SK-N-SH treated with all-trans-retinoic acid at 6 μM for 48 hours (cell line): ENCODE measurements around the gene TRDMT1.

Experiments used
- ATAC-seq: fragments of 200-7000 bp; cut with Tn5 transposase; 3 replicates; pipeline ENCODE4 v1.9.1; 2020; ENCODE audit warnings: mild to moderate bottlenecking, moderate library complexity
- ARNTL ChIP-seq: fragments of 450-650 bp; formaldehyde crosslinking; IDR thresholded peaks from 2 replicates; pipeline ENCODE4 v1.5.0; 2020; ENCODE audit warnings: low read depth, mild to moderate bottlenecking, moderate library complexity, borderline replicate concordance
- BACH2 ChIP-seq: fragments of 250-450 bp; sonication (Bioruptor Pico); IDR thresholded peaks from 2 replicates; pipeline ENCODE4 v1.9.0; 2021; ENCODE audit warnings: mild to moderate bottlenecking, borderline replicate concordance
- CSDC2 ChIP-seq: fragments of 250-450 bp; sonication (Bioruptor Pico); IDR thresholded peaks from 2 replicates; pipeline ENCODE4 v1.5.0; 2020; ENCODE audit warnings: mild to moderate bottlenecking, moderate library complexity
- ESRRG ChIP-seq: fragments of 250-450 bp; sonication (Bioruptor Pico); IDR thresholded peaks from 2 replicates; pipeline ENCODE4 v1.6.1; 2021; ENCODE audit warnings: mild to moderate bottlenecking
- GLIS3 ChIP-seq: fragments of 250-450 bp; sonication (Bioruptor Pico); IDR thresholded peaks from 2 replicates; pipeline ENCODE4 v1.5.0; 2020; ENCODE audit warnings: mild to moderate bottlenecking, moderate library complexity
- ISL1 ChIP-seq: fragments of 250-450 bp; sonication (Bioruptor Pico); IDR thresholded peaks from 2 replicates; pipeline ENCODE4 v2.1.2; 2022; ENCODE audit warnings: mild to moderate bottlenecking, moderate library complexity
- OSR1 ChIP-seq: fragments of 250-450 bp; sonication (Bioruptor Pico); IDR thresholded peaks from 2 replicates; pipeline ENCODE4 v1.8.0; 2022; ENCODE audit warnings: moderate library complexity, mild to moderate bottlenecking, inconsistent platforms
- PPARA ChIP-seq: fragments of 250-450 bp; sonication (Bioruptor Pico); IDR thresholded peaks from 2 replicates; pipeline ENCODE4 v1.5.0; 2020; ENCODE audit warnings: mild to moderate bottlenecking, borderline replicate concordance
- RARB ChIP-seq: fragments of 250-450 bp; sonication (Bioruptor Pico); IDR thresholded peaks from 2 replicates; pipeline ENCODE4 v1.8.0; 2021; ENCODE audit warnings: mild to moderate bottlenecking, moderate library complexity
- SNAI2 ChIP-seq: fragments of 250-450 bp; sonication (Bioruptor Pico); IDR thresholded peaks from 2 replicates; pipeline ENCODE4 v1.5.0; 2020; ENCODE audit warnings: mild to moderate bottlenecking, moderate library complexity
- TCF4 ChIP-seq: fragments of 250-450 bp; sonication (Bioruptor Pico); IDR thresholded peaks from 2 replicates; pipeline ENCODE4 v1.8.0; 2021; ENCODE audit warnings: mild to moderate bottlenecking, moderate library complexity, borderline replicate concordance
- TOX ChIP-seq: fragments of 250-450 bp; sonication (Bioruptor Pico); IDR thresholded peaks from 2 replicates; pipeline ENCODE4 v1.8.0; 2021; ENCODE audit warnings: mild to moderate bottlenecking, moderate library complexity, borderline replicate concordance
- ZC3H10 ChIP-seq: fragments of 250-450 bp; sonication (Bioruptor Pico); IDR thresholded peaks from 2 replicates; pipeline ENCODE4 v1.5.1; 2021; ENCODE audit warnings: mild to moderate bottlenecking, moderate library complexity
- ZFP3 ChIP-seq: fragments of 250-450 bp; sonication (Bioruptor Pico); IDR thresholded peaks from 2 replicates; pipeline ENCODE4 v1.5.0; 2020; ENCODE audit warnings: mild to moderate bottlenecking, moderate library complexity
- ZFP30 ChIP-seq: fragments of 450-650 bp; formaldehyde crosslinking; IDR thresholded peaks from 2 replicates; pipeline ENCODE4 v1.5.0; 2022; ENCODE audit warnings: mild to moderate bottlenecking, moderate library complexity
- ZNF565 ChIP-seq: fragments of 450-650 bp; formaldehyde crosslinking; conservative IDR thresholded peaks from 2 replicates; pipeline ENCODE4 v1.5.0; 2020; ENCODE audit warnings: low read depth, mild to moderate bottlenecking, moderate library complexity
- ZNF70 ChIP-seq: fragments of 450-650 bp; formaldehyde crosslinking; IDR thresholded peaks from 2 replicates; pipeline ENCODE4 v1.5.0; 2020; ENCODE audit warnings: mild to moderate bottlenecking, moderate library complexity
- ZNF8 ChIP-seq: fragments of 450-650 bp; formaldehyde crosslinking; IDR thresholded peaks from 2 replicates; pipeline ENCODE4 v1.5.0; 2020; ENCODE audit warnings: mild to moderate bottlenecking, moderate library complexity
- TF ChIP-seq, protein P1 (sequence below): fragments of 250-450 bp; sonication (Bioruptor Pico); IDR thresholded peaks from 2 replicates; pipeline ENCODE4 v1.5.0; 2020; ENCODE audit warnings: mild to moderate bottlenecking, moderate library complexity
- TF ChIP-seq, protein P2 (sequence below): fragments of 250-450 bp; sonication (Bioruptor Pico); IDR thresholded peaks from 2 replicates; pipeline ENCODE4 v1.8.0; 2020; ENCODE audit warnings: mild to moderate bottlenecking, moderate library complexity, borderline replicate concordance
- TF ChIP-seq, protein P3 (sequence below): fragments of 250-450 bp; sonication (Bioruptor Pico); IDR thresholded peaks from 2 replicates; pipeline ENCODE4 v1.5.1; 2020; ENCODE audit warnings: low read depth, mild to moderate bottlenecking, moderate library complexity
- TF ChIP-seq, protein P4 (sequence below): fragments of 250-450 bp; sonication (Bioruptor Pico); IDR thresholded peaks from 2 replicates; pipeline ENCODE4 v1.8.0; 2021; ENCODE audit warnings: low read depth, mild to moderate bottlenecking, moderate library complexity, borderline replicate concordance
- TF ChIP-seq, protein P5 (sequence below): fragments of 250-450 bp; sonication (Bioruptor Pico); IDR thresholded peaks from 2 replicates; pipeline ENCODE4 v1.5.1; 2021; ENCODE audit warnings: mild to moderate bottlenecking, moderate library complexity

The TRDMT1 gene

DNA sequence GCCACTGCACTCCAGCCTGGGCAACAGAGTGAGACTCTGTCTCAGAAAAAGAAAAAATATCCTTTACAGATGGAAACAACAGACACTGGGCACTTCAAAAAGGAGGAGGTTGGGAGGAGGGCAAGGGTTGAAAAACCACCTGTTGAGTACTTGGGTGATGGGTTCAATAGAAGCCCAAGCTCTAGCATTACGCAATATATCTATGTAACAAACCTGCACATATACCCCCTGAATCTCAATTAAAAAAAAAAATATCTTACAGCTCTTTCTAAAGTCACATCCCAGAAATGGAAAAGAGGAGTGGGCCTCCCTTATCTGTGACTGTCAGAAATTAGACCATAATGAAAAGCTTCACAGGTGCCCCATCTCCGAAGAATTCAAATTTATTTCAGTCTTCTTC, 38.6 kb upstream of the TRDMT1 start:
- TF ChIP-seq OSR1 (CRISPR knock-in tag) (no peak), ZNF565 (CRISPR knock-in tag) (no peak), ZC3H10 (no peak), ARNTL (CRISPR knock-in tag) (no peak)
- ATAC-seq: peak; percentile 12

DNA sequence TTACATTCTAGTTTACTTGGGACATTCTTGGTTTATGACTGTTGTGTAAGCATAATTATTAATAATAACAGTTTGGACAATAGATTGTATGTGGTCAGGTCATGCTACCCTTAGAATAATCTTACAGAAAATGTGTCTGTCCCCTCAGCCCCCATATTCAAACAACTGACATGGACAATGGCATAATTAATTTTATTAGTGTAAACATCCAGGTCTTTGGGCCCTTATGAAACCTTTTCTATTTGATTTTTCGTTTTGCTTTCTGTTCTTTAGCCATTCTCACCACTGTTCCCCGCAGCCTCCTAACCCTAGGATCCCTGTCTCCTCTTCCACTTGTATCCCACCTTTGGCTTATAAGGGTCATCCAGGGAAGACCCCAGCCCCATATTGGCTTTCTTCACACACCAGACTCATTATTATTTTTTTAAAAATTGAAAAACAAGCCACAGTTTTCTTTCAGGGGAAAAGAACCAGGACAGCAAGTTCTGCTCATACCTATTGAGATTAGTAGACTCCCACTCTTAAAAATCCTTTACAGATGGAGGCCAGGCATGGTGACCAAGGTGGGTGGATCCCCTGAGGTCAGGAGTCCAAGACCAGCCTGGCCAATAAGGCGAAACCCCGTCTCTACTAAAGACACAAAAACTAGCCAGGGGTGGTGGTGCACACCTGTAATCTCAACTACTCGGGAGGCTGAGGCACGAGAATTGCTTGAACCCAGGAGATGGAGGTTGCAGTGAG, 38.0 kb upstream of the TRDMT1 start:
- TF ChIP-seq RARB (CRISPR knock-in tag): no peak
- no peak for TF ChIP-seq OSR1 (CRISPR knock-in tag)
- TF ChIP-seq ZNF8 (CRISPR knock-in tag): no peak

DNA sequence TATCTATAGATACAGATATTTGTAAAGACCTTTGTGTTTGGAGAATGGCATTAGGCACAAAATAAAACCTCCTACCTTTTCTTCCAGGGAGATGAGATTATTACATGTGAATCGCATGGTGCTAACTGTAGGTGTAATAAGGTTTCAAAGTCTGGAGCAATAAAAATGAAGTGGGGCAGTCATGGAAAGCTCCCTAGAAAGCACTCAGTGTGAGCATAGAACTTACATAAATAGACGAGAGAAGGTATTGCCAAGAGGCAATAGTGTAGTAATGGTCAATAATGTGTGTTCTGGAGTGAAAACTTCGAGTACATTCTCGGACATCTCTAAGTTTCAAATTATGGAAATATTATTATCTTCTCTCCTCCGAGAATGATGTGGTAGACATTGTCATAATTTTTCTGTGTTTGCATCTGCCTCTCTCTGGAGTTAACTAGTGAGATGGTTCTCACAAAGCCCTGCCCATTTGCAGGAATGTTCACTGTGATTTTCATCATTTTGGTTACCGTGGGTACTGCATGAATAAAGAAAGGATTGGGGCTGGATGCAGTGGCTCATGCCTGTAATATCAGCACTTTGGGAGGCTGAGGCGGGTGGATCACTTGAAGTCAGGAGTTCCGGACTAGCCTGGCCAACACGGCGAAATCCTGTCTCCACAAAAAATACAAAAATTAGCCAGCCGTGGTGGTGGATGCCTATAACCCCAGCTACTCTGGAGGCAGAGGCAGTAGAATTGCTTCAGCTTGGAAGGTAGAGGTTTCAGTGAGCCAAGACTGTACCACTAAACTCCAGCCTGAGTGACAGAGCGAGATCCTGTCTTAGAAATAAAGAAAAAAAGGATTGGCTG, 37.2 kb upstream of the TRDMT1 start:
- peak; percentile 48 for ATAC-seq
- peak; percentile 64; the same call in 1 of the 2 replicates for TF ChIP-seq RARB (CRISPR knock-in tag)
- TF ChIP-seq, protein P1, sequence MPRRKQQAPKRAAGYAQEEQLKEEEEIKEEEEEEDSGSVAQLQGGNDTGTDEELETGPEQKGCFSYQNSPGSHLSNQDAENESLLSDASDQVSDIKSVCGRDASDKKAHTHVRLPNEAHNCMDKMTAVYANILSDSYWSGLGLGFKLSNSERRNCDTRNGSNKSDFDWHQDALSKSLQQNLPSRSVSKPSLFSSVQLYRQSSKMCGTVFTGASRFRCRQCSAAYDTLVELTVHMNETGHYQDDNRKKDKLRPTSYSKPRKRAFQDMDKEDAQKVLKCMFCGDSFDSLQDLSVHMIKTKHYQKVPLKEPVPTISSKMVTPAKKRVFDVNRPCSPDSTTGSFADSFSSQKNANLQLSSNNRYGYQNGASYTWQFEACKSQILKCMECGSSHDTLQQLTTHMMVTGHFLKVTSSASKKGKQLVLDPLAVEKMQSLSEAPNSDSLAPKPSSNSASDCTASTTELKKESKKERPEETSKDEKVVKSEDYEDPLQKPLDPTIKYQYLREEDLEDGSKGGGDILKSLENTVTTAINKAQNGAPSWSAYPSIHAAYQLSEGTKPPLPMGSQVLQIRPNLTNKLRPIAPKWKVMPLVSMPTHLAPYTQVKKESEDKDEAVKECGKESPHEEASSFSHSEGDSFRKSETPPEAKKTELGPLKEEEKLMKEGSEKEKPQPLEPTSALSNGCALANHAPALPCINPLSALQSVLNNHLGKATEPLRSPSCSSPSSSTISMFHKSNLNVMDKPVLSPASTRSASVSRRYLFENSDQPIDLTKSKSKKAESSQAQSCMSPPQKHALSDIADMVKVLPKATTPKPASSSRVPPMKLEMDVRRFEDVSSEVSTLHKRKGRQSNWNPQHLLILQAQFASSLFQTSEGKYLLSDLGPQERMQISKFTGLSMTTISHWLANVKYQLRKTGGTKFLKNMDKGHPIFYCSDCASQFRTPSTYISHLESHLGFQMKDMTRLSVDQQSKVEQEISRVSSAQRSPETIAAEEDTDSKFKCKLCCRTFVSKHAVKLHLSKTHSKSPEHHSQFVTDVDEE (CRISPR knock-in tag): no peak
- TF ChIP-seq ARNTL (CRISPR knock-in tag): 0 out of 2 replicates have a peak, but pooled peaks have one; percentile 10
- TF ChIP-seq ZFP30 (CRISPR knock-in tag): no peak
- TF ChIP-seq ISL1: no peak
- peak; percentile 35 for TF ChIP-seq GLIS3
- TF ChIP-seq, protein P2, sequence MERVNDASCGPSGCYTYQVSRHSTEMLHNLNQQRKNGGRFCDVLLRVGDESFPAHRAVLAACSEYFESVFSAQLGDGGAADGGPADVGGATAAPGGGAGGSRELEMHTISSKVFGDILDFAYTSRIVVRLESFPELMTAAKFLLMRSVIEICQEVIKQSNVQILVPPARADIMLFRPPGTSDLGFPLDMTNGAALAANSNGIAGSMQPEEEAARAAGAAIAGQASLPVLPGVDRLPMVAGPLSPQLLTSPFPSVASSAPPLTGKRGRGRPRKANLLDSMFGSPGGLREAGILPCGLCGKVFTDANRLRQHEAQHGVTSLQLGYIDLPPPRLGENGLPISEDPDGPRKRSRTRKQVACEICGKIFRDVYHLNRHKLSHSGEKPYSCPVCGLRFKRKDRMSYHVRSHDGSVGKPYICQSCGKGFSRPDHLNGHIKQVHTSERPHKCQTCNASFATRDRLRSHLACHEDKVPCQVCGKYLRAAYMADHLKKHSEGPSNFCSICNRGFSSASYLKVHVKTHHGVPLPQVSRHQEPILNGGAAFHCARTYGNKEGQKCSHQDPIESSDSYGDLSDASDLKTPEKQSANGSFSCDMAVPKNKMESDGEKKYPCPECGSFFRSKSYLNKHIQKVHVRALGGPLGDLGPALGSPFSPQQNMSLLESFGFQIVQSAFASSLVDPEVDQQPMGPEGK: peak; percentile 81
- no peak for TF ChIP-seq SNAI2 (CRISPR knock-in tag)
- TF ChIP-seq ZFP3: no peak
- TF ChIP-seq BACH2 (CRISPR knock-in tag): no peak
- no peak for TF ChIP-seq ZNF8 (CRISPR knock-in tag)
- TF ChIP-seq OSR1 (CRISPR knock-in tag): no peak
- TF ChIP-seq, protein P3, sequence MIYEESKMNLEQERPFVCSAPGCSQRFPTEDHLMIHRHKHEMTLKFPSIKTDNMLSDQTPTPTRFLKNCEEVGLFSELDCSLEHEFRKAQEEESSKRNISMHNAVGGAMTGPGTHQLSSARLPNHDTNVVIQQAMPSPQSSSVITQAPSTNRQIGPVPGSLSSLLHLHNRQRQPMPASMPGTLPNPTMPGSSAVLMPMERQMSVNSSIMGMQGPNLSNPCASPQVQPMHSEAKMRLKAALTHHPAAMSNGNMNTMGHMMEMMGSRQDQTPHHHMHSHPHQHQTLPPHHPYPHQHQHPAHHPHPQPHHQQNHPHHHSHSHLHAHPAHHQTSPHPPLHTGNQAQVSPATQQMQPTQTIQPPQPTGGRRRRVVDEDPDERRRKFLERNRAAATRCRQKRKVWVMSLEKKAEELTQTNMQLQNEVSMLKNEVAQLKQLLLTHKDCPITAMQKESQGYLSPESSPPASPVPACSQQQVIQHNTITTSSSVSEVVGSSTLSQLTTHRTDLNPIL (CRISPR knock-in tag): peak; percentile 58
- TF ChIP-seq TOX: peak; percentile 33; the same call in 1 of the 2 replicates
- peak; percentile 64; the same call in 1 of the 2 replicates for TF ChIP-seq ZC3H10
- TF ChIP-seq, protein P4, sequence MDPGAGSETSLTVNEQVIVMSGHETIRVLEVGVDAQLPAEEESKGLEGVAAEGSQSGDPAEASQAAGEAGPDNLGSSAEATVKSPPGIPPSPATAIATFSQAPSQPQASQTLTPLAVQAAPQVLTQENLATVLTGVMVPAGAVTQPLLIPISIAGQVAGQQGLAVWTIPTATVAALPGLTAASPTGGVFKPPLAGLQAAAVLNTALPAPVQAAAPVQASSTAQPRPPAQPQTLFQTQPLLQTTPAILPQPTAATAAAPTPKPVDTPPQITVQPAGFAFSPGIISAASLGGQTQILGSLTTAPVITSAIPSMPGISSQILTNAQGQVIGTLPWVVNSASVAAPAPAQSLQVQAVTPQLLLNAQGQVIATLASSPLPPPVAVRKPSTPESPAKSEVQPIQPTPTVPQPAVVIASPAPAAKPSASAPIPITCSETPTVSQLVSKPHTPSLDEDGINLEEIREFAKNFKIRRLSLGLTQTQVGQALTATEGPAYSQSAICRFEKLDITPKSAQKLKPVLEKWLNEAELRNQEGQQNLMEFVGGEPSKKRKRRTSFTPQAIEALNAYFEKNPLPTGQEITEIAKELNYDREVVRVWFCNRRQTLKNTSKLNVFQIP: no peak
- no peak for TF ChIP-seq TCF4 (CRISPR knock-in tag)
- TF ChIP-seq ESRRG: peak; percentile 50; the same call in 1 of the 2 replicates
- TF ChIP-seq ZNF70 (CRISPR knock-in tag): no peak
- 0 out of 2 replicates have a peak, but pooled peaks have one; percentile 25 for TF ChIP-seq CSDC2 (CRISPR knock-in tag)
- TF ChIP-seq, protein P5, sequence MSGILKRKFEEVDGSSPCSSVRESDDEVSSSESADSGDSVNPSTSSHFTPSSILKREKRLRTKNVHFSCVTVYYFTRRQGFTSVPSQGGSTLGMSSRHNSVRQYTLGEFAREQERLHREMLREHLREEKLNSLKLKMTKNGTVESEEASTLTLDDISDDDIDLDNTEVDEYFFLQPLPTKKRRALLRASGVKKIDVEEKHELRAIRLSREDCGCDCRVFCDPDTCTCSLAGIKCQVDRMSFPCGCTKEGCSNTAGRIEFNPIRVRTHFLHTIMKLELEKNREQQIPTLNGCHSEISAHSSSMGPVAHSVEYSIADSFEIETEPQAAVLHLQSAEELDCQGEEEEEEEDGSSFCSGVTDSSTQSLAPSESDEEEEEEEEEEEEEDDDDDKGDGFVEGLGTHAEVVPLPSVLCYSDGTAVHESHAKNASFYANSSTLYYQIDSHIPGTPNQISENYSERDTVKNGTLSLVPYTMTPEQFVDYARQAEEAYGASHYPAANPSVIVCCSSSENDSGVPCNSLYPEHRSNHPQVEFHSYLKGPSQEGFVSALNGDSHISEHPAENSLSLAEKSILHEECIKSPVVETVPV (CRISPR knock-in tag): no peak
- no peak for TF ChIP-seq PPARA (CRISPR knock-in tag)
- 0 out of 2 replicates have a peak, but pooled peaks have one; percentile 4 for TF ChIP-seq ZNF565 (CRISPR knock-in tag)

More for the DNA sequence above, 38.0 kb upstream of the TRDMT1 start:
- ATAC-seq: peak; percentile 21
